Panc1 (cell line): ENCODE results near the gene SPATA7.

Experiments
- CTCF ChIP-seq: fragments of 450-650 bp; IDR thresholded peaks from 2 replicates; pipeline ENCODE4 v1.5.1; 2017; ENCODE audit warnings: mild to moderate bottlenecking
- REST ChIP-seq, 2 experiments: IDR thresholded peaks; 2 replicates each; pipeline ENCODE4 v1.6.1; 2011 to 2012; ENCODE audit warnings: low read depth in 2 of 2, control low read depth in 1 of 2, low read length in 1 of 2, mild to moderate bottlenecking in 1 of 2, moderate library complexity in 1 of 2; ENCODE audit not compliant: insufficient read depth in 1 of 2
- TCF7L2 ChIP-seq: IDR thresholded peaks from 2 replicates; pipeline ENCODE4 v1.6.1; 2011; ENCODE audit warnings: mild to moderate bottlenecking, low read depth, low read length, inconsistent platforms

- TF ChIP-seq CTCF (no peak), REST (IDR thresholded peaks at IDR 0.05; ENCODE audit: insufficient read depth in 1 of 2, low read depth in 2 of 2, low read length in 1 of 2) (no peak), TCF7L2 (no peak)
Measured at GRCh38 chr14:88478931-88479330, 93.5 kb downstream of the SPATA7 start.
